Muscle of arm (tissue), 14 donors: Measurements from ENCODE around the gene KDM2A. TPM values are rescaled to one million over a fixed set of nuclear protein-coding genes. Genes with fewer than 3 reads are reported as not detected.

Source experiments
- DNase-seq: peaks from one replicate; pipeline ENCODE4 v3.0.0-alpha.2; 2013
- long read RNA-seq, 11 donors: transcript quantifications; one replicate each; lab custom pipeline, GENCODE V29; 2026
- polyA plus RNA-seq, 12 donors: library from polyadenylated mRNA; unstranded; fragments of 120-200 nt; gene quantifications; one replicate each; pipeline ENCODE4 v1.2.1, GENCODE V29; 2013; ENCODE audit not compliant: insufficient read length in 12 of 12

The KDM2A gene
- polyA plus RNA-seq = 100 to 1,000 TPM in 1 of 12 donors, 10 to 100 TPM in 11; 51.7 to 115 (median 57.1) TPM
- long read RNA-seq, donor 1, full-length matches to known transcripts = 7 of 26 reads
- long read RNA-seq, donor 1, partial matches to known transcripts = 19 of 26 reads
- long read RNA-seq, donor 1, other reads (novel, unspliced or antisense) = 0 of 26 reads
- long read RNA-seq, donor 2, full-length matches to known transcripts = 5 of 63 reads
- long read RNA-seq, donor 2, partial matches to known transcripts = 58 of 63 reads
- long read RNA-seq, donor 2, other reads (novel, unspliced or antisense) = 0 of 63 reads
- long read RNA-seq, donor 3, partial matches to known transcripts = 0 of 2 reads
- long read RNA-seq, donor 3, other reads (novel, unspliced or antisense) = 0 of 2 reads
- long read RNA-seq, donor 4, partial matches to known transcripts = 0 of 2 reads
- long read RNA-seq, donor 4, other reads (novel, unspliced or antisense) = 0 of 2 reads
- long read RNA-seq, donor 5 = 0 reads
- long read RNA-seq, donor 6, full-length matches to known transcripts = 3 of 15 reads
- long read RNA-seq, donor 6, partial matches to known transcripts = 12 of 15 reads
- long read RNA-seq, donor 6, other reads (novel, unspliced or antisense) = 0 of 15 reads
- long read RNA-seq, donor 7, full-length matches to known transcripts = 2 of 30 reads
- long read RNA-seq, donor 7, partial matches to known transcripts = 28 of 30 reads
- long read RNA-seq, donor 7, other reads (novel, unspliced or antisense) = 0 of 30 reads
- long read RNA-seq, donor 8, partial matches to known transcripts = 34 of 41 reads
- long read RNA-seq, donor 8, other reads (novel, unspliced or antisense) = 0 of 41 reads
- long read RNA-seq, donor 9, partial matches to known transcripts = 0 of 3 reads
- long read RNA-seq, donor 9, other reads (novel, unspliced or antisense) = 0 of 3 reads
- long read RNA-seq, donor 10, full-length matches to known transcripts = 4 of 21 reads
- long read RNA-seq, donor 10, partial matches to known transcripts = 17 of 21 reads
- long read RNA-seq, donor 10, other reads (novel, unspliced or antisense) = 0 of 21 reads
- long read RNA-seq, donor 11, partial matches to known transcripts = 68 of 133 reads
- long read RNA-seq, donor 11, other reads (novel, unspliced or antisense) = 65 of 133 reads

GRCh38 chr11:67118801-67119584 lies at the start of gene KDM2A:
Gene KDM2A (plus strand): TSS chr11:67119263. CDS start chr11:67121317, 2,054 bp downstream.
- peak; percentile 100 for DNase-seq

DNA sequence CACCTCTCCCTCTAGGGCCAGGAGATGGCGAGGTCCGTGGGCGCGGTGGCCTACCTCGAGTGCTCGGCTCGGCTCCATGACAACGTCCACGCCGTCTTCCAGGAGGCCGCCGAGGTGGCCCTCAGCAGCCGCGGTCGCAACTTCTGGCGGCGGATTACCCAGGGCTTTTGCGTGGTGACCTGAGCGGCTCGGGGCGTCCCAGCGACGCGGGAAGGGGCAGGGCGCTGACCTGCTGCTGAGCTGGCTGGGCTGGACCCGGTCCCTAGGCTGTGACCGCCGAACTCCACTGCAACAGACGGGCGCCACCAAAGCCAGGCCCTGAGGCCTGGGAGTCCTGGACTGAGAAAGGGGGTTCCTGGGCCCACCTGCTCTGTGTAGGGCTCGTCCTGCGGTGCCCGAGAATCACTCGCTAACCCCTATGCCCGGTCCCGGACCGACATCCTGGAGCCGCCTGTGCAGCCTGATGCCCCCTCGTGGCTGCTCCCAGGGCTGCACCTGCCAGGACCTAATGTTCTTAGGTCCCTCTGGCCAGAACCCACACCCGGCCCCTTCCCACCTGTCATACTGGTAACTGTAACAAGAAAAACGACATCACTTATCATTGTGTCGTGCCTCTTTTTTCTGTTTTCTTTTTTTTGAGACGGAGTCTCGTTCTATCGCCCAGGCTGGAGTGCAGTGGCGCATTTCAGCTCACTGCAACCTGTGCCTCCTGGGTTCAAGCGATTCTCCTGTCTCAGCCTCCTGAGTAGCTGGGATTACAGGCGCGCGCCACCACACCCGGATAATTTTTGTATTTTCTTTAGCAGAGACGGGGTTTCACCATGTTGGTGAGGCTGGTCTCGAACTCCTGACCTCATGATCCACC lies 47.4 kb upstream of the KDM2A start:
- DNase-seq = no peak

DNA sequence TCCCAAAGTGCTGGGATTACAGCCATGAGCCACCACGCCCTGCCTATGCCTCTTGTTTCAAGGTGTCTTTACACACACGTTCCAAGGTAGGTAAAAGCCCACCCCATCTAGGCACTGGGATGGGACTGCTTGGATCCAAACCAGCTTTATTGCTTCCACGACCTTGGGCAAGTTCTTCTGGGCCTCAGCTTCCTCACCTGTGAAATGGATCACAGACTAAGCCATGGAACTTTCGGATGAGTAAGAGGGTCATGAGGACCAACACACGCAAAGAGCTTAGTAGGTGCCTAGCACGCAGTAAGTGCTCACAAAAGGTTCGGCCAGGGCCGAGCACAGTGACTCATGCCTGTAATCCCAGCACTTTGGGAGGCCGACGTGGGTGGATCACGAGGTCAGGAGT lies 46.8 kb upstream of the KDM2A start:
- no peak for DNase-seq

DNA sequence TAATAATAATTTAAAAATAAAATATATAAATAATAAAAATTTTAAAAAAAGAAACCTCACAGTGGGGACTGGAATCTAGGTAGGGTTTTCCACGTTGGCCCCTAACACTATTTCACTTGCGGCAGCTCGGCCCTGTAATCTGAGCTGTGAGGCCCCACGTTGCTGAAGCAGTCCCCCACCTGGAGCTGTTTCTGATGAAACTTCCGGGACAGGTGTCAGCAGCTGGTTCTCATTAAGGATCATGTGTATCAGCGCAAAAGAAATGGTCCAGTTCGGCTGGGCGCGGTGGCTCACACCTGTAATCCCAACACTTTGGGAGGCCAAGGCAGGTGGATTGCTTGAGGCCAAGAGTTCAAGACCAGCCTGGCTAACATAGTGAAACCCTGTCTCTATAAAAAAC lies 45.2 kb upstream of the KDM2A start:
- DNase-seq = no peak

GRCh38 chr11:67076202-67076601 lies 42.9 kb upstream of the KDM2A start:
- DNase-seq = no peak

- no peak for DNase-seq
These were observed 39.9 kb upstream of the KDM2A start for GRCh38 chr11:67079065-67079705.

GRCh38 chr11:67082071-67082791 lies 36.8 kb upstream of the KDM2A start:
- no peak for DNase-seq

DNA sequence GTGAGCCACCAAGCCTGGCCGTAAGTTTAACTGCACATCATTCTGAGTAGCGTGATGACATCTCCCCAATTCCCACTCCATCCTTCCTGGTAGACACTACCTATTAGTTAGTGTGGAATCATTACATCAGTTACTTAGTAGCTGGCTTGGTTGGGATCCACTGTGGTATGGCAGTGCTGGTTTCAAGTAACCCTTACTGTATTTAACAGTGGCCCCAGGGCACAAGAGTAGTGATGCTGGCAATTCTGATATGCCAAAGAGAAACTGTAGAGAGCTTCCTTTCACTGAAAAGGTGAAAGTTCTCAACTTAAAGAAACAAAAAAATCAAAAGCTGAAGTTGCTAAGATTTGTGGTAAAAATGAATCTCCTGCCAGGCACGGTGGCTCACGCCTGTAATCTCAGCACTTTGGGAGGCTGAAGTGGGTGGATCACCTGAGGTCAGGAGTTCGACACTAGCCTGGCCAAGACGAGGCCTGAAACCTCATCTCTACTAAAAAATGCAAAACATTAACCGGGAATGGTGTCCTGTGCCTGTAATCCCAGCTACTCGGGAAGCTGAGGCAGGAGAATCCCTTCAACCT lies 35.2 kb upstream of the KDM2A start:
- DNase-seq = no peak

- no peak for DNase-seq
These were observed 33.4 kb upstream of the KDM2A start for GRCh38 chr11:67085617-67086016.

DNA sequence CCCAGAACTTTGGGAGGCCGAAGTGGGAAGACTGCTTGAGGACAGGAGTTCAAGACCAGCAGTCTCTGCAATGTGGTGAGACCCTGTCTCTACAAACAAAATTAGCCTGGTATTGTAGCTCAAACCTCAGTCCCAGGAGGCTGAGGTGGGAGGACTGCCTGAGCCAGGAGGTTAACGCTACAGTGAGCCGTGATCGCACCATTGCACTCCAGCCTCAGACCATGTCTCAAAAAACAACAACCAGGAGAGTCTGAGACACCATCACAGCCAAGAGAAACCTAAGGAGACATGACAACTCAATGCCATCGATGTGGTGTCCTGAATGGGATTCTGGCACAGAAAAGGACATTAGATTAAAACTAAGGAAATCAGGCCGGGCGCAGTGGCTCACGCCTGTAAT lies 28.3 kb upstream of the KDM2A start:
- DNase-seq = no peak

- no peak for DNase-seq
These were observed 23.9 kb upstream of the KDM2A start for GRCh38 chr11:67095214-67095507.

DNA sequence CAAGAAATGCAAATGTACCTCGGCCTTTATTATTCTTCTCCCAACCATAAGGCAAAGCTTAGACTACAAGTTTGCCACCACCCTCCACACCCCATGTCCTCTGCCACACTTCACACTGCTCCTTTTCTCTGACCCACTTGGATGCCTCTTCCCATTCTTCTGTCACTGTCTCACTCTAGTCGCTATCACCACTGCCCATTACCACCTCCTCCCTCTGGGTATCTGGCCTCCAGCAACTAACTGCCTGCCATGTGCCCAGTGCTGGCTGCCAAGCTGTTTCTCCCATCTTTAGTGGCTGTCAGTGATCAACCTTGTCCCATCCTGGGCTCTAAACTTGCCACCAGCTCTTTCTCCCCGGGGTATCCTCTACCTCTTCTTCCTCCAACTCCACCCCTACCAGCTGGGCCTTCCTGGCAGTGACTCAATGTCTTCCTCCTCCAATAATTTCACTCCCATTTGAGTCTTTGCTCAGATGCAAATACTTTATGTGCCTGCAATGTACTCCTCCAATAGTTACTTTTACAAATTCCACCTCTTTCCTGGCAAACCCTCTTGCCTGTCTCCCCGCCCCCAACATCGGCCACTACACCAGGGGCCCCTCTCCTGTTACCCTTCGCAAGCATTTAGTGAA lies 20.1 kb upstream of the KDM2A start:
- no peak for DNase-seq

GRCh38 chr11:67099831-67100324 lies 19.2 kb upstream of the KDM2A start:
- no peak for DNase-seq

GRCh38 chr11:67102664-67103063 lies 16.4 kb upstream of the KDM2A start:
- no peak for DNase-seq

- no peak for DNase-seq
These were observed 13.1 kb upstream of the KDM2A start for GRCh38 chr11:67105964-67106363.

GRCh38 chr11:67111261-67111660 lies 7.8 kb upstream of the KDM2A start:
- DNase-seq = peak; percentile 54

DNA sequence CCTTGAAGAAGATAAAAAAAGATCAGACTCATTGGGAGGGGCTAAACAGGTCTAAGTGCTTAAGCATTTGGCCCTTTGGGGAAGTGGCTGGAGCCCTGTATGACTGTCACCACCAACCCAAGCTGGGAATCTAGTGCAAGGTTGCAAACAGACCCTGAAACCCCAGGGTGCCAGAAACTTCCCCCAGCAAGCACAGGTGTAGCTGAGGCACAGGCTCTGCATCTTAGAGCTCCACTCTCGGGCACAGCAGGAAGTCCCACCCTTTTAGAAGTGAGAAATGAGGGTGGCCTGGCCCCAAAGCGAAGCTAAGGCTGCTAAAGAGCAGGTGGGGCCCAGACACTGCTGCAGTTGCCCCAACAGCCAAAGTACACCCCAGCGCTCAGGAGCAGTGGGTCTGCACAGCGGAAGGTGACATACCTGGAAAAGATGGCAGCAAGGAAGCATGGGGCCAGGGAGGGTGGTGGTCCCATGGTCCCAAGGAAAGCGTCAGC lies 5.8 kb upstream of the KDM2A start:
- DNase-seq = no peak

GRCh38 chr11:67114275-67114896 lies 4.7 kb upstream of the KDM2A start:
- no peak for DNase-seq
